OCI-LY7 (cell line): ENCODE data around the gene GHDC.

Experiments
- CTCF ChIP-seq: fragments of 200-600 bp; sonication (generic); conservative IDR thresholded peaks from 2 replicates; pipeline ENCODE4 v1.5.1; 2014; ENCODE audit warnings: mild to moderate bottlenecking, antibody characterized with exemption, low read length, moderate library complexity, mixed read lengths
- EZH2phosphoT487 ChIP-seq: fragments of 200-600 bp; sonication (generic); IDR thresholded peaks from 2 replicates; pipeline ENCODE4 v1.6.1; 2018; ENCODE audit warnings: low read depth, borderline replicate concordance, mild to moderate bottlenecking, mixed run types, antibody characterized with exemption, low read length, moderate library complexity, mixed read lengths

DNA sequence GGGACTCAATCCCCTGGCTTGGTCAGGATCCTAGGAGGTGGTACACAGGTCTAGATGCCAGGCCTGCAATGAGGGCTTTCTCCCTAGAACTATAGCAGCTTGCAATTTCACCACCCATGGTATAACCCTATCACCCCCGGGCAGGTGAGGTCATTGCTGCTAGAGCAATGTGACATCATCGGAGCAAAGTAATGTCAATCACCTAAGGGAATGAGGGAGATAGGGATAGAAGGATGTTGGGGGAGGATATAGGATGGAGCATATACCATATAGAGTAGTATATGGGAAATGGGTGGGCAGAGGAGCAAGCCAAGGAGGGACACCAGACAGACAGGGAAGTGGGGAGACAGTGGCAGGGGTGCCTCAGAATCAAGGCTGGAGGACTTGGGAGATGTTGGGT lies 16.6 kb downstream of the GHDC start:
- TF ChIP-seq CTCF (no peak), EZH2phosphoT487 (no peak)
